Fibroblast of the aortic adventitia (primary cell): Measurements from ENCODE around the gene TPCN1. TPM values are rescaled to one million over a fixed set of nuclear protein-coding genes. Genes with fewer than 3 reads are reported as not detected.

ENCODE experiments used
- DNase-seq: peaks from one replicate; pipeline ENCODE4 v3.0.0-alpha.2; 2010; ENCODE audit warnings: low read depth
- H3K4me3 ChIP-seq: 2 replicates; pipeline ENCODE4 v1.5.1; 2011; ENCODE audit warnings: low read depth, mild to moderate bottlenecking, control low read depth, low read length, moderate library complexity
- CTCF ChIP-seq: IDR thresholded peaks from 2 replicates; pipeline ENCODE4 v1.5.1; 2011; ENCODE audit warnings: mild to moderate bottlenecking, low read length, control low read depth, inconsistent platforms; ENCODE audit not compliant: insufficient read depth
- total RNA-seq: library from RNA; depleted of rRNA; stranded (reverse); fragments of >200 nt; gene quantifications from 2 replicates; pipeline ENCODE4 v1.2.3, GENCODE V29; 2012; ENCODE audit warnings: low replicate concordance

The TPCN1 gene
- total RNA-seq, 1 donor = 20.4 TPM

DNA sequence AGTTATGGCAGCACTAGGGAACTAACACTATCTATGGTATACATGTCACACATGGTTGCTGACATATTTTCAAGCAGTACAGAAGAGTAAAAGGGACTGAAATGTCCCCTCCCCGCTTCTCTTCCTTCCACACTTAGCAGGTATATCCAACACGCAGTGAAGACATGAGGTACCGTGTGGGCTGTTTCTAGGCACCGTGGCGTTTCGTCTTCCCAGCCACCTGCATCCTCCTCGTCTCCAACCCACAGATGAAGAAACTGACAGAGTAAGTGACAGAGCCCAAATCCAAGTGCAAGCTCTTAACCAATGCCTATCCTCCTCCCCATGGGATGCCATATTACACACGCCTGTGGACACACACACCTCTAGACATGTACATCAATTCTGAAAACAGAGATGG is 81.2 kb downstream of the TPCN1 start:
- no peak for DNase-seq
- H3K4me3 ChIP-seq = no peak overlapping the region
- no peak for TF ChIP-seq CTCF

- no peak overlapping the region for H3K4me3 ChIP-seq
- DNase-seq = no peak
- TF ChIP-seq CTCF = no peak
Measured at GRCh38 chr12:113302886-113303640, 81.8 kb downstream of the TPCN1 start.

DNA sequence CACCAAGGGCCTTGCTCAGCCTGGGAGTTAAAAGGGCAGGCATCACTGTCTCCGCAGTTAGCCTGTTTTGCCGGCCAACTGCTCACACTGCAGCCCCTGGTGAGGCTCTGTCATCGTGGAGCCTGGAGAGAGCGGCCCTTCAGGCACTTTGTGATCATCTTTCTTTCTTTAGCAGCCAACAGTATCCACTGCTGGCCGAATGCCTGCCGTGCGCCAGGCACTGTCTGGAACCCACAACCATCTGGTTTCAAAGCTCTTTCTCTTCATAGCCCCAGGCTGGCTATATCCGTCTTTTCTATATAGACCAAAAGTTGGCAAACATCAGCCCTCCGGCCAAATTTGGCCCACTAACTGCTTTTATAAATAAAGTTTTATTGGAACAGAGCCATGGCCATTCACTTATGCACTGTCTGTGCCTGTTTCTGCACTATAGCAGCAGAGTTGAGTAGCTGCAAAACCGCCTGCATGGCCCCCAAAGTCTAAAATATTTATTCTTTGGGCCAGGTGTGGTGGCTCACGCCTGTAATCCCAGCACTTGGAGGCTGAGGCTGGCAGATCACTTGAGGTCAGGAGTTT is 84.1 kb downstream of the TPCN1 start:
- no peak for TF ChIP-seq CTCF
- H3K4me3 ChIP-seq = no peak overlapping the region
- DNase-seq = no peak

- no peak for DNase-seq
- TF ChIP-seq CTCF = no peak
- no peak overlapping the region for H3K4me3 ChIP-seq
Measured at GRCh38 chr12:113306382-113306781, 85.1 kb downstream of the TPCN1 start.

GRCh38 chr12:113310489-113310888 is 89.2 kb downstream of the TPCN1 start:
- no peak overlapping the region for H3K4me3 ChIP-seq
- DNase-seq = no peak
- TF ChIP-seq CTCF = no peak

- no peak for DNase-seq
- no peak for TF ChIP-seq CTCF
- no peak overlapping the region for H3K4me3 ChIP-seq
Measured at GRCh38 chr12:113314121-113314529, 92.9 kb downstream of the TPCN1 start.

- no peak overlapping the region for H3K4me3 ChIP-seq
- TF ChIP-seq CTCF = no peak
- DNase-seq = no peak
Measured at GRCh38 chr12:113315358-113315757, 94.1 kb downstream of the TPCN1 start.
